ENCODE measurements around the gene VILL. TPM values are rescaled to one million over a fixed set of nuclear protein-coding genes. Genes with fewer than 3 reads are reported as not detected.

VILL gene
- total and polyA plus RNA-seq, 2 of the 8 experiments (the other 6 are each of a cell fraction or from before 2014, with no cell fraction given), result 4.1 to 4.2 TPM

GRCh38 chr3:37952564-37952963 is 38.0 kb upstream of the VILL start (continued):
- no peak for TF ChIP-seq CEBPB (IDR thresholded peaks at IDR 0.05; ENCODE audit: low read depth, low read length)
